Tibial nerve (tissue), 4 donors: Measurements from ENCODE around the gene PRKG1. TPM values are rescaled to one million over a fixed set of nuclear protein-coding genes. Genes with fewer than 3 reads are reported as not detected.

Source experiments
- DNase-seq, 2 donors: peaks; one replicate each; pipeline ENCODE4 v3.0.0-alpha.2; 2019; ENCODE audit warnings: low spot score in 2 of 2
- H3K27ac ChIP-seq, 4 donors: fragments of 200-600 bp; sonication (generic) in 3 of 4; one replicate each; pipeline ENCODE4 v1.5.1; 2017 to 2019; ENCODE audit warnings: mild to moderate bottlenecking in 1 of 4
- H3K27me3 ChIP-seq, 2 donors: fragments of 200-600 bp; sonication (generic) in 1 of 2; one replicate each; pipeline versions ENCODE4 v1.5.1 to v1.6.0; 2017 to 2019
- H3K36me3 ChIP-seq, 3 donors: fragments of 200-600 bp; sonication (generic); one replicate each; pipeline ENCODE4 v1.5.1; 2018 to 2019
- H3K4me1 ChIP-seq, 4 donors: fragments of 200-600 bp; sonication (generic) in 3 of 4; one replicate each; pipeline ENCODE4 v1.5.1; 2017 to 2019
- H3K4me3 ChIP-seq, 4 donors: fragments of 200-600 bp; sonication (generic) in 3 of 4; one replicate each; pipeline ENCODE4 v1.5.1; 2017 to 2019; ENCODE audit warnings: mild to moderate bottlenecking in 1 of 4, moderate library complexity in 1 of 4
- H3K9me3 ChIP-seq, 4 donors: fragments of 200-600 bp; sonication (generic) in 3 of 4; one replicate each; pipeline ENCODE4 v1.5.1; 2017 to 2019
- CTCF ChIP-seq, 5 experiments: fragments of 200-600 bp in 3 of 5; fragments of 450-650 bp in 2 of 5; sonication (generic) in 3 of 5; IDR thresholded peaks; one replicate each; pipeline ENCODE4 v1.5.1; 2016 to 2019; ENCODE audit warnings: antibody characterized with exemption in 5 of 5, mild to moderate bottlenecking in 3 of 5, moderate library complexity in 2 of 5
- EP300 ChIP-seq, 2 donors: sonication (generic); formaldehyde crosslinking; IDR thresholded peaks; one replicate each; pipeline ENCODE4 v1.6.1; 2017; ENCODE audit warnings: antibody characterized with exemption in 2 of 2, mild to moderate bottlenecking in 1 of 2
- POLR2A ChIP-seq, 2 donors: fragments of 450-650 bp; IDR thresholded peaks; one replicate each; pipeline ENCODE4 v1.6.1; 2017; ENCODE audit warnings: antibody characterized with exemption in 2 of 2, mild to moderate bottlenecking in 2 of 2, moderate library complexity in 2 of 2
- WGBS, 2 donors: methylation state at CpG; one replicate each; pipeline ENCODE4 v1.1.5; 2018; 5-methylcytosine and 5-hydroxymethylcytosine counted together
- total RNA-seq, 4 donors: library from RNA; depleted of rRNA; stranded (reverse); fragments of >200 nt; gene quantifications; one replicate each; pipeline ENCODE4 v1.1.0, GENCODE V29; 2016

Gene PRKG1
- total RNA-seq, 4 donors from 2014 or later: 8.7 to 35.0 (median 14.8) TPM

GRCh38 chr10:51075043-51075872 is 971 bp downstream of the PRKG1 start:
- 18 to 20% methylated on average over 18 of the region's 18 CpGs for WGBS, 2 donors
- no peak for DNase-seq
- Histone ChIP-seq H3K27me3 (no peaks in the 10 kb centered on the region), H3K9me3 (no peaks in the 10 kb centered on the region), H3K36me3 (no peaks in the 10 kb centered on the region), H3K4me3 (peak overlapping the region; percentile 33 to 75 (median 64)), H3K4me1 (peaks cover 0 to 26% (median 7%) of the 10 kb centered on the region in 4 donors), H3K27ac (peak overlapping the region in 1 of 4 donors; percentile 86)
- no peak for TF ChIP-seq CTCF (IDR thresholded peaks at IDR 0.05)
- no peak for TF ChIP-seq EP300 (IDR thresholded peaks at IDR 0.05)

- Histone ChIP-seq H3K27ac (no peak overlapping the region), H3K27me3 (no peaks in the 10 kb centered on the region), H3K36me3 (no peaks in the 10 kb centered on the region), H3K4me1 (peaks cover 0 to 26% (median 7%) of the 10 kb centered on the region in 4 donors), H3K9me3 (no peaks in the 10 kb centered on the region), H3K4me3 (peak overlapping the region in 2 of 4 donors; percentile 56 to 75)
- TF ChIP-seq CTCF (IDR thresholded peaks at IDR 0.05): no peak
- no peak for TF ChIP-seq EP300 (IDR thresholded peaks at IDR 0.05)
- TF ChIP-seq POLR2A (IDR thresholded peaks at IDR 0.05): no peak
- DNase-seq: no peak
- 66 to 67% methylated on average over 6 of the region's 6 CpGs for WGBS, 2 donors
Measured at GRCh38 chr10:51075873-51076229, 1.6 kb downstream of the PRKG1 start.

- WGBS, 2 donors: 34 to 41% methylated on average over 3 of the region's 3 CpGs
- Histone ChIP-seq H3K27me3 (no peaks in the 10 kb centered on the region), H3K4me1 (peaks cover 0 to 26% (median 7%) of the 10 kb centered on the region in 4 donors), H3K9me3 (no peaks in the 10 kb centered on the region), H3K27ac (no peak overlapping the region), H3K36me3 (no peaks in the 10 kb centered on the region), H3K4me3 (no peak overlapping the region)
- TF ChIP-seq EP300 (IDR thresholded peaks at IDR 0.05): no peak
- TF ChIP-seq POLR2A (IDR thresholded peaks at IDR 0.05): no peak
- TF ChIP-seq CTCF (IDR thresholded peaks at IDR 0.05): no peak
- DNase-seq: no peak
Measured at GRCh38 chr10:51076299-51076841, 2.1 kb downstream of the PRKG1 start.

- 60% methylated on average over 3 of the region's 3 CpGs for WGBS, 2 donors
- Histone ChIP-seq H3K4me1 (peaks cover 0 to 26% (median 7%) of the 10 kb centered on the region in 4 donors), H3K36me3 (no peaks in the 10 kb centered on the region), H3K4me3 (no peak overlapping the region), H3K27me3 (no peaks in the 10 kb centered on the region), H3K27ac (no peak overlapping the region), H3K9me3 (no peaks in the 10 kb centered on the region)
- TF ChIP-seq EP300 (IDR thresholded peaks at IDR 0.05) (no peak), POLR2A (IDR thresholded peaks at IDR 0.05) (no peak), CTCF (IDR thresholded peaks at IDR 0.05) (no peak)
- no peak for DNase-seq
Measured at GRCh38 chr10:51077074-51077473, 2.8 kb downstream of the PRKG1 start.

- Histone ChIP-seq H3K4me1 (peaks cover 0 to 23% (median 7%) of the 10 kb centered on the region in 4 donors), H3K27ac (no peak overlapping the region), H3K27me3 (no peaks in the 10 kb centered on the region), H3K4me3 (no peak overlapping the region), H3K9me3 (no peaks in the 10 kb centered on the region), H3K36me3 (no peaks in the 10 kb centered on the region)
- TF ChIP-seq POLR2A (IDR thresholded peaks at IDR 0.05) (no peak), EP300 (IDR thresholded peaks at IDR 0.05) (no peak), CTCF (IDR thresholded peaks at IDR 0.05) (no peak)
- no peak for DNase-seq
Measured at GRCh38 chr10:51077507-51077906, 3.2 kb downstream of the PRKG1 start.
